NCI-H2107 (cell line): Measurements from ENCODE around the gene SLC22A4.

Experiments
- DNase-seq: peaks from one replicate; lab custom pipeline; 2025; lab: John Stamatoyannopoulos, UW

The SLC22A4 gene

GRCh38 chr5:132342291-132343180 is 48.3 kb downstream of the SLC22A4 start:
- no peak for DNase-seq

- DNase-seq = no peak
These were observed 50.8 kb downstream of the SLC22A4 start for GRCh38 chr5:132344775-132345514.

- DNase-seq = no peak
These were observed 59.3 kb downstream of the SLC22A4 start for GRCh38 chr5:132353486-132353995.

- no peak for DNase-seq
These were observed 60.4 kb downstream of the SLC22A4 start for GRCh38 chr5:132354381-132355139.

- no peak for DNase-seq
These were observed 61.1 kb downstream of the SLC22A4 start for GRCh38 chr5:132355140-132355765.

GRCh38 chr5:132358775-132359174 is 64.6 kb downstream of the SLC22A4 start:
- DNase-seq = no peak

- DNase-seq = no peak
These were observed 67.9 kb downstream of the SLC22A4 start for GRCh38 chr5:132362086-132362485.

GRCh38 chr5:132363431-132364112 is 69.4 kb downstream of the SLC22A4 start:
- no peak for DNase-seq

- DNase-seq = no peak
These were observed 70.1 kb downstream of the SLC22A4 start for GRCh38 chr5:132364319-132364718.

- no peak for DNase-seq
These were observed 71.0 kb downstream of the SLC22A4 start for GRCh38 chr5:132365213-132365612.

GRCh38 chr5:132368186-132368585 is 74.0 kb downstream of the SLC22A4 start:
- DNase-seq = no peak

- no peak for DNase-seq
These were observed 74.8 kb downstream of the SLC22A4 start for GRCh38 chr5:132369007-132369473.

- DNase-seq = no peak
These were observed 75.4 kb downstream of the SLC22A4 start, which contains the start of gene SLC22A5 for GRCh38 chr5:132369474-132370180. Gene SLC22A5 (plus strand): TSS chr5:132369710. CDS start chr5:132369973, 263 bp downstream.

GRCh38 chr5:132370181-132370970 is 76.2 kb downstream of the SLC22A4 start:
- no peak for DNase-seq

GRCh38 chr5:132370971-132371602 is 76.9 kb downstream of the SLC22A4 start:
- no peak for DNase-seq

GRCh38 chr5:132371603-132371994 is 77.4 kb downstream of the SLC22A4 start:
- DNase-seq = no peak

- DNase-seq = no peak
These were observed 77.9 kb downstream of the SLC22A4 start for GRCh38 chr5:132372127-132372526.

GRCh38 chr5:132372542-132372941 is 78.3 kb downstream of the SLC22A4 start:
- DNase-seq = no peak

- no peak for DNase-seq
These were observed 81.8 kb downstream of the SLC22A4 start for GRCh38 chr5:132375957-132376356.
